ENCODE results near the gene ADAMTS15.

The ADAMTS15 gene

GRCh38 chr11:130476922-130477491 lies 28.6 kb downstream of the ADAMTS15 start:
- DNase-seq (ENCODE audit: low read depth in 2 of 2) = no peak

- DNase-seq (ENCODE audit: low read depth in 2 of 2) = no peak
Observed at GRCh38 chr11:130477586-130478203, 29.2 kb downstream of the ADAMTS15 start.

GRCh38 chr11:130478204-130478701 lies 29.8 kb downstream of the ADAMTS15 start:
- DNase-seq (ENCODE audit: low read depth in 2 of 2) = no peak

GRCh38 chr11:130478881-130479280 lies 30.4 kb downstream of the ADAMTS15 start:
- no peak for DNase-seq (ENCODE audit: low read depth in 2 of 2)

GRCh38 chr11:130480186-130480585 lies 31.7 kb downstream of the ADAMTS15 start:
- no peak for DNase-seq (ENCODE audit: low read depth in 2 of 2)

GRCh38 chr11:130480711-130481140 lies 32.3 kb downstream of the ADAMTS15 start:
- no peak for DNase-seq (ENCODE audit: low read depth in 2 of 2)

GRCh38 chr11:130483124-130483523 lies 34.7 kb downstream of the ADAMTS15 start:
- no peak for DNase-seq (ENCODE audit: low read depth in 2 of 2)

- no peak for DNase-seq (ENCODE audit: low read depth in 2 of 2)
Observed at GRCh38 chr11:130485983-130486382, 37.5 kb downstream of the ADAMTS15 start.

- no peak for DNase-seq (ENCODE audit: low read depth in 2 of 2)
Observed at GRCh38 chr11:130486391-130486836, 38.0 kb downstream of the ADAMTS15 start.

- DNase-seq (ENCODE audit: low read depth in 2 of 2) = no peak
Observed at GRCh38 chr11:130486987-130487923, 38.8 kb downstream of the ADAMTS15 start.

- DNase-seq (ENCODE audit: low read depth in 2 of 2) = no peak
Observed at GRCh38 chr11:130487924-130488815, 39.7 kb downstream of the ADAMTS15 start.

GRCh38 chr11:130488848-130489584 lies 40.6 kb downstream of the ADAMTS15 start:
- DNase-seq (ENCODE audit: low read depth in 2 of 2) = no peak

- DNase-seq (ENCODE audit: low read depth in 2 of 2) = no peak
Observed at GRCh38 chr11:130489716-130490115, 41.3 kb downstream of the ADAMTS15 start.

GRCh38 chr11:130490682-130491449 lies 42.4 kb downstream of the ADAMTS15 start:
- DNase-seq (ENCODE audit: low read depth in 2 of 2) = no peak

- no peak for DNase-seq (ENCODE audit: low read depth in 2 of 2)
Observed at GRCh38 chr11:130498181-130498580, 49.7 kb downstream of the ADAMTS15 start.

GRCh38 chr11:130499828-130500227 lies 51.4 kb downstream of the ADAMTS15 start:
- DNase-seq (ENCODE audit: low read depth in 2 of 2) = no peak

- no peak for DNase-seq (ENCODE audit: low read depth in 2 of 2)
Observed at GRCh38 chr11:130504317-130504716, 55.9 kb downstream of the ADAMTS15 start.

GRCh38 chr11:130508913-130509312 lies 60.5 kb downstream of the ADAMTS15 start:
- DNase-seq (ENCODE audit: low read depth in 2 of 2) = no peak

GRCh38 chr11:130509942-130510341 lies 61.5 kb downstream of the ADAMTS15 start:
- no peak for DNase-seq (ENCODE audit: low read depth in 2 of 2)

Data from stimulated activated CD4-positive, alpha-beta T cell treated with anti-CD3 and anti-CD28 coated beads, Interleukin-1b, Interleukin-23, amount 100 ng/mL, for 1 hour (primary cell).